Sigmoid colon (tissue), 3 donors: Measurements from ENCODE around the gene PRMT5.

Experiments used
- POLR2A ChIP-seq, 2 donors: fragments of 450-650 bp; IDR thresholded peaks; one replicate each; pipeline ENCODE4 v1.6.1; 2016; ENCODE audit warnings: antibody characterized with exemption in 2 of 2, mild to moderate bottlenecking in 2 of 2, moderate library complexity in 2 of 2
- TF ChIP-seq, protein P1 (sequence below), 4 experiments: fragments of 450-650 bp in 3 of 4; fragments of 200-600 bp in 1 of 4; IDR thresholded peaks; one replicate each; pipeline ENCODE4 v1.5.1; 2016 to 2019; ENCODE audit warnings: antibody characterized with exemption in 4 of 4, mild to moderate bottlenecking in 3 of 4, moderate library complexity in 2 of 4

DNA sequence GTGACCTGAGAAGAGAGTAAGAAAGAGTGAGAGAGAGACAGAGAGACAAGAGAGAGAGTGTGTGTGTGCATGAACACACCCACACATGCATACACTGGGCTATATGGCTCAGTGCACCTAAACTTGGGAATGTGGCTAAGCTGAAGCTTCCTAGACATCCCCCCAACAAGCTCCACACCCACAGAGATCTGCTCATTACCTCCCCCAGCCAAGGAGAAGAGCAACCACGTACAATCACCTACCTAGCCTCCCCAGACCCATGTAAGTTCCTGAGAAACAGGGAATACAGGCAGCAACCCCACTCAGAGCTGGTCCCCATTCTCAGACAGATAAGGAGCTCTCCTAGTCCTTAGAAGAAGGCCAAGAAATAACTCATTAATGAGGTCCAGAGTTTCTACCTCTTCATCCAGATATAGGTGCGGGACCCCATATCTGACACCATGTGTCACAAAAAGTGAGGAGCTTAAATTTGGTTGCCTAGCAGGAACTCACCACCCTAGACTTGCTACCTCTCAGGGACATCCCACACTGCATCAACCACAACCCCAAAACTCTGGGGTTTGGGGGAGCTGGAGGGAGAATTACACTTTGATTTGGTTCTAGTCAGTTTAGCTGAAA, 43.2 kb upstream of the PRMT5 start:
- TF ChIP-seq, protein P1, sequence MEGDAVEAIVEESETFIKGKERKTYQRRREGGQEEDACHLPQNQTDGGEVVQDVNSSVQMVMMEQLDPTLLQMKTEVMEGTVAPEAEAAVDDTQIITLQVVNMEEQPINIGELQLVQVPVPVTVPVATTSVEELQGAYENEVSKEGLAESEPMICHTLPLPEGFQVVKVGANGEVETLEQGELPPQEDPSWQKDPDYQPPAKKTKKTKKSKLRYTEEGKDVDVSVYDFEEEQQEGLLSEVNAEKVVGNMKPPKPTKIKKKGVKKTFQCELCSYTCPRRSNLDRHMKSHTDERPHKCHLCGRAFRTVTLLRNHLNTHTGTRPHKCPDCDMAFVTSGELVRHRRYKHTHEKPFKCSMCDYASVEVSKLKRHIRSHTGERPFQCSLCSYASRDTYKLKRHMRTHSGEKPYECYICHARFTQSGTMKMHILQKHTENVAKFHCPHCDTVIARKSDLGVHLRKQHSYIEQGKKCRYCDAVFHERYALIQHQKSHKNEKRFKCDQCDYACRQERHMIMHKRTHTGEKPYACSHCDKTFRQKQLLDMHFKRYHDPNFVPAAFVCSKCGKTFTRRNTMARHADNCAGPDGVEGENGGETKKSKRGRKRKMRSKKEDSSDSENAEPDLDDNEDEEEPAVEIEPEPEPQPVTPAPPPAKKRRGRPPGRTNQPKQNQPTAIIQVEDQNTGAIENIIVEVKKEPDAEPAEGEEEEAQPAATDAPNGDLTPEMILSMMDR (IDR thresholded peaks at IDR 0.05) = no peak
- TF ChIP-seq POLR2A (IDR thresholded peaks at IDR 0.05) = no peak
